SU-DHL-6 (cell line): Measurements from ENCODE around the gene ERC1.

Experiments used
- EZH2phosphoT487 ChIP-seq: fragments of 200-600 bp; sonication (generic), shearing (Covaris generic); conservative IDR thresholded peaks from 2 replicates; pipeline ENCODE4 v1.6.1; 2018; ENCODE audit warnings: mild to moderate bottlenecking, antibody characterized with exemption, low read length, moderate library complexity, mixed read lengths
- TF ChIP-seq, protein P1 (sequence below): fragments of 200-600 bp; sonication (generic); IDR thresholded peaks from one replicate; pipeline ENCODE4 v1.5.1; 2017; ENCODE audit warnings: antibody characterized with exemption, mild to moderate bottlenecking, low read length, moderate library complexity; ENCODE audit not compliant: insufficient read depth, poor library complexity, severe bottlenecking

DNA sequence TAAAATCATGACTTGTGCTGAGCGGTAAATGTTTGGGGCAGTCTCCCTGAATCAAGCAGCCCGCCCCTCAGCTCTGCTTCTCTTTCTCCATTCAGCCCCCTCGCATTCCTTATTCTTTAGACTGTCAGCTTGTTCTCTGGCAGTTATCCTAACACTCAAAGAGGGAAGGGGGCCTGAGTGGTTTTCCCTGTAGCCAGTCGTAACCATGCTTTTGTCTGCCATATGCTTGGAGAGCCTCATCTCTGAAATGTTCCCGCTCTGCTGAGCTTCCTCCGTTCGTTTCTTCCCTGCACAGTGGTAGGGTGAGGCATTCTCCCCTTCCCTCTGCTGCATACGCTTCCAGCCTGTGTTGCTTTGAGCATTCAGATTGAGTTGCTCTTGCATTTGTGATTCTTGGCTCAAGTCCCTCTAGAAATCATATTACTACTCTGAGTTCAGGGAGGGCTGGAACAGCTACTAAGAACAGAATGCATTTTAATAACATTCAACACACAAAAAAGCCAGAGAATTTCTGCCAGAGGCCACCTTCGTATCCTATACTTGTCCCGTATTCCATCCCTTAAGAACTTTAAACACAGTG lies 483.6 kb downstream of the ERC1 start:
- TF ChIP-seq, protein P1, sequence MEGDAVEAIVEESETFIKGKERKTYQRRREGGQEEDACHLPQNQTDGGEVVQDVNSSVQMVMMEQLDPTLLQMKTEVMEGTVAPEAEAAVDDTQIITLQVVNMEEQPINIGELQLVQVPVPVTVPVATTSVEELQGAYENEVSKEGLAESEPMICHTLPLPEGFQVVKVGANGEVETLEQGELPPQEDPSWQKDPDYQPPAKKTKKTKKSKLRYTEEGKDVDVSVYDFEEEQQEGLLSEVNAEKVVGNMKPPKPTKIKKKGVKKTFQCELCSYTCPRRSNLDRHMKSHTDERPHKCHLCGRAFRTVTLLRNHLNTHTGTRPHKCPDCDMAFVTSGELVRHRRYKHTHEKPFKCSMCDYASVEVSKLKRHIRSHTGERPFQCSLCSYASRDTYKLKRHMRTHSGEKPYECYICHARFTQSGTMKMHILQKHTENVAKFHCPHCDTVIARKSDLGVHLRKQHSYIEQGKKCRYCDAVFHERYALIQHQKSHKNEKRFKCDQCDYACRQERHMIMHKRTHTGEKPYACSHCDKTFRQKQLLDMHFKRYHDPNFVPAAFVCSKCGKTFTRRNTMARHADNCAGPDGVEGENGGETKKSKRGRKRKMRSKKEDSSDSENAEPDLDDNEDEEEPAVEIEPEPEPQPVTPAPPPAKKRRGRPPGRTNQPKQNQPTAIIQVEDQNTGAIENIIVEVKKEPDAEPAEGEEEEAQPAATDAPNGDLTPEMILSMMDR: no peak
- no peak for TF ChIP-seq EZH2phosphoT487
